CD4-positive, alpha-beta T cell treated with Interleukin-17A for 4 hours (primary cell): ENCODE results near the gene BDKRB2.

Experiments used
- DNase-seq: peaks from one replicate; pipeline ENCODE4 v3.0.0-alpha.2; 2020; ENCODE audit warnings: mixed read lengths

The BDKRB2 gene

DNA sequence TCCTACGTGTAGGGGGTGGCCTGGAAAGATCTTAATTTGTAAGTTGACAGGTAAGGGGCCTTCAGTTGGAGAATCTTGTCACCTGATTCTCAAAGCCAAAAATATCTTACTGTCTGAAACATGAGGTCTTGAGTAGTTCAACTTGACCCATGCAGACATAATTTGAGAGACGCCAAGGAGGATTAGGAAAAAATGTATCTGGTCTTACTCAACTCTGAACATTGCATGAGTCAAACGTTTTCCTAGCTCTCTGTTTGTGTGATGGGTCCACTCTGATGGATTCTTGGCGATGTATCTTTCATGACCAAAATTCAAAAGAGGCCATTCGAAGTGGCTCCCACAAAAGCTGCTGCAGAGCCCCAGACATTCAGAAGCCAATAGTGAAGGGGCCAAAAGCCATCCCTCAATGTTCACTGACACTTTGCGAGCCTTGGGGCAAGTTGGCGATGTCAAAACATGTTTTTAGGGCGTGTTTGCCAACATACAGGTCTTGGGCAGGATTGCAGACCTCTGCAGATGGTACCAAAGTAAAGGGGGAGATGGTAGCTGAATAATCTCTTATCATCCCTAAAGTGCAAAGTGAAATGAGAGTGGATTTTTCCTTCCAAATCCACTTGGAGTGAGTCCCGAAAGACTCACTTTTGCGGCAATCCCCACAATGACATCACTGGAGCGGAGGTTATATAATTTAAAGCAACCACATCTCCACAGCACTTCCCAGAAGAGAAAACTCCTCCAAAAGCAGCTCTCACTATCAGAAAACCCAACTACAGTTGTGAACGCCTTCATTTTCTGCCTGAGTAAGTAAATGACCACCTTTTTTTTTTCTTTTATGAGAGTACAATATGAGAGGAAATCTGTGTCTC is 51.1 kb downstream of the BDKRB2 start, which contains the start of gene BDKRB1:
BDKRB1 (plus strand) TSS at position 710 of the 866 bp plus-strand sequence. CDS start 7,473 bp downstream, outside the sequence.
- no peak for DNase-seq

DNA sequence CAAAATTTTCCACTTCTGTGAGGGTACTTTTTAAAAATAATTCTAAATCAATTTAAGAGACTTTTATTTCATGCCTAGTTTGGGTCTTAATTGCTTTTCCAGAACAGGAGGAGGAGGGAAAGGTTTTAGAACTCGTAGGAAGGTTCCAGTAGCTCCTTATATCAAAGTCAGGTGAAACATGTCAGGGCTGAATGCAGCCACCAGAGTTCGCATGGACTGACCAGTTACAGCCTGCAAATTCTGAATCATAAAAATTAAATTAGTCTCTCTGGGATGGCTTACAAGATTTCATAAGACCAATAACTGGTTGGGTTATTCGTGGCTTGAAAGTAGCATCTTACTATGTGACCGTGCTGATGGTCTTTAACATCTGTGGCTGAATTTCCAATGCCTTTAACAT is 51.8 kb downstream of the BDKRB2 start:
- DNase-seq, result no peak

DNA sequence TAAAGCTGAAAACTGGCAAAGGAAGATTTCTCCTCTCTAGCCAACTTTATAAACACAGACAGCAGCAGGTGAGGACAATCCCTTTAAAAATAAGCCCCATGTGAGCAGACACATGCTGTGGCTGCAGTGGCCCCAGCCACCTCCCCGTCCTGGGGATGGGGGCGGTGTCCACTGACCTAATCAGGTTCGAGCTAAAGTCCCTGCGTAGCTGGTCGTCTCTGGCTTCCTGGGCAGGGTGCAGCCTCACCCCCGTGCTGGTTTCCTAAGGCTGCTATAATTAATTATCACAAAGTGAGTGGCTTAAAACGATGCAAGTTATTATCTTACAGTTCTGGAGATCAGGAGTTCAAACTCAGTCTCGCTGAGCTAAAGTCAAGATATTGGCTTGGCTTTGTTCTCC is 52.4 kb downstream of the BDKRB2 start:
- no peak for DNase-seq

DNA sequence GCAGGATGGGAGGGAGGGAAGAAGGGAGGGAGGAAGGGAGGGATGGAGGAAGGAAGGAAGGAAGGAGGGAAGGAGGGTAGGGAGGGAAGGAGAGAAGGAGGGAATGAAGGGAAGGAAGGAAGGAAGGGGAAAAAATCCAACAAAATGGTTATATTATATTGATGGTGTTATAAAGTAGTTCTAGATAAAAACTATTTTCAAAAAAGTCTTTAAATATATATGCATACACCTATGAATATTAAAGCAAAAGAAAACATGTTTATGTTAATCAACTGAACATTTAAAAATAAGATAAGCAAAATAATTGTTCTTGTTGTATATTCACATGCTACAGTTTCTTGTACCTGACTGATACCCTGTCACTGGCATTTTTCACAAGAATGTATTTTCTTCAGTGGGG is 53.3 kb downstream of the BDKRB2 start:
- DNase-seq, result no peak

DNA sequence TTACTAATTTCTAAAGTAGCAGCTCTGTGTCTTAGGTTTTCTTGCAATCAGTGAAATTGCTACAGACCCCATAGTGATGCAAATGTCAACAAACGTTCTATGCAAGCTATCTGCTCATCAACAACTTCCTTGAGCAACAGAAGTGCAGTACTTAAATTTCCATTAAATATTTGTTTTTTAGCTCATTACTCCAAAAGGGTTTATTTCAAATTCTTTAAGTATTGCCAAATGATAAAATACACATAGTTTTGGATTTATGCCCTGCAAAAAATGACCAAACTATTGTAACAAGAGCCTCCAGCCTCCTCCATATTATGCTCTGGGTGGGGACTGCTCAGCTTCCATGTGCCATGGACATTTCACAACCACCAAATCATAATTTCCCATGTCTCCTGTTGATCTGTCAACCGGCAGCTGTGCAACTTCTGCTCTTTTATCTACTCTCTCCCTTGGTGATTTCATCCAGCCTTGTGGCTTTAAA is 55.7 kb downstream of the BDKRB2 start:
- DNase-seq, result no peak

DNA sequence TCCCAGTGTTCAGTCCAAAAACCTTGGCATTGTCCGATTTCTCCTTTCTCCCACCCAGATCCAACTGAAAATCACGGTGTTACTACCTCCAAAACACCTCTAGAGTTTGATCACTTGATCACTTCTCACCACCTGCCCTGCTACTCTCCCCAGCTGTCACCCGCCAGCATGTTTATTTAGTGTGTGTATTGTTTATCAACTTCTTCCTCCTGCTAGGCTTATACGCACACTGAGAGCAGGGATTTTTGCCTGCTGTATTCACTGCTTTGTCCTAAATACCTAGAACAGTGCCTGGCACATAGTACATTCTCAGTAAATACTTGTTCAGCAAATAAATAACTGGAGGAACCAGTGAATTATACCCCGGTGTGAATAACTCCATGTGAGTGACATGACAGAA is 56.4 kb downstream of the BDKRB2 start:
- no peak for DNase-seq

DNA sequence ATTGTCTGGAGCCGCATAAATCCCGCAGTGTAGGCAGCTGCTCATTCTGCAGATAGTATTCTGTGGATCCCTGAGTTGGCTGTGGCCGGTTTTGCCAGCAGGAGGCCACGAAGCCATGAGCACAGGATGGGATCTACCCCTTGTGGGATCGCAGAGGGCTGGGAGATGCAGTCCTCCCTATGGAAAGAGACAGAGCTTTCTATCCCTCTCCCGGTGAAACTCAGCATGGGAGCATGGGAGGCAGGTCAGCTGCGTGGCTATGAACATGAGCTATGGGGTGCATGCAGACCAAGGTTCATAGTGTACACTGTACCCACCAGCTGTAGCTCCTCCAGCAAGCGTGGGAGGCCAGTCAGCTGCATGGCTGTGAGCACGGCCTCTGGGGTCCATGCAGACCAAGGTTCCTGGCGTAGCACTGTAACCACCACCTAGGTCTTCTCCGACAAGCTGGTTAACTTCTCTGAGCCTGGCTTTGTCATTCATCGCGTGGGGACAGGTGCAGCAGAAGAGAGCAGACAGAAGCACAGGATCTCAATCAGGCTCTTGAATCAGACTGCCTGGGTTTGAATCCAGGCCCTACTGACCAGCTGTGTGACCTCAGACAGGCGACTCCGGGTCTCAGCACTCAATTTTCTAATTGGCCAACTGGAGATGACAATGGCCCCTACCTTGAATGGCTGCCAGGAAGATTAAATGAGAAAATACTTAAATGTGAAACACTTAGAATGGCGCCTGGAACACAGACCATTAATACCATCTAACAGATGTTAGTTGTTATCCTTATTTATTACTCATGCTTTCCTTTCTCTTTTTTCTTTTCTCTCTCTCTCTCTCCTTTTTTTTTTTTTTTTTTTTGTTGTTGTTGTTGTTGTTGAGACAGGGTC is 57.4 kb downstream of the BDKRB2 start:
- DNase-seq, result no peak

DNA sequence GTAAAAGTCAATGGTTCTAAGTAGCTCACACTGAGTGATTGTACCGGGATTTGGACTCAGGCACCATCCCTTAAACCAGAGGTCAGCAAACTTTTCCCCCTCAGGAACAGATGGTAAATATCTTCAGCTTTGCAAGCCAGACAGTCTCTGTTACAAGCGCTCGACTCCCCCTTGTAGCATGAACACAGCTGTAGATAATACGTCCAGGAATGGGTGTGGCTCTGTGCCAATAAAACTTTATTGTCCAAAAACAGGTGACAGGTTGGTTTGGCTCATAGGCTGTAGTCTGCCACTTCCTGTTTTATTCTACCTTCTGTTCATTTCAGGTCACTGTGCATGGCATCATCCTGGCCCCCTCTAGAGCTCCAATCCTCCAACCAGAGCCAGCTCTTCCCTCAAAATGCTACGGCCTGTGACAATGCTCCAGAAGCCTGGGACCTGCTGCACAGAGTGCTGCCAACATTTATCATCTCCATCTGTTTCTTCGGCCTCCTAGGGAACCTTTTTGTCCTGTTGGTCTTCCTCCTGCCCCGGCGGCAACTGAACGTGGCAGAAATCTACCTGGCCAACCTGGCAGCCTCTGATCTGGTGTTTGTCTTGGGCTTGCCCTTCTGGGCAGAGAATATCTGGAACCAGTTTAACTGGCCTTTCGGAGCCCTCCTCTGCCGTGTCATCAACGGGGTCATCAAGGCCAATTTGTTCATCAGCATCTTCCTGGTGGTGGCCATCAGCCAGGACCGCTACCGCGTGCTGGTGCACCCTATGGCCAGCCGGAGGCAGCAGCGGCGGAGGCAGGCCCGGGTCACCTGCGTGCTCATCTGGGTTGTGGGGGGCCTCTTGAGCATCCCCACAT is 58.9 kb downstream of the BDKRB2 start:
- DNase-seq, result no peak

DNA sequence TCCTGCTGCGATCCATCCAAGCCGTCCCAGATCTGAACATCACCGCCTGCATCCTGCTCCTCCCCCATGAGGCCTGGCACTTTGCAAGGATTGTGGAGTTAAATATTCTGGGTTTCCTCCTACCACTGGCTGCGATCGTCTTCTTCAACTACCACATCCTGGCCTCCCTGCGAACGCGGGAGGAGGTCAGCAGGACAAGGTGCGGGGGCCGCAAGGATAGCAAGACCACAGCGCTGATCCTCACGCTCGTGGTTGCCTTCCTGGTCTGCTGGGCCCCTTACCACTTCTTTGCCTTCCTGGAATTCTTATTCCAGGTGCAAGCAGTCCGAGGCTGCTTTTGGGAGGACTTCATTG is 59.5 kb downstream of the BDKRB2 start:
- no peak for DNase-seq

DNA sequence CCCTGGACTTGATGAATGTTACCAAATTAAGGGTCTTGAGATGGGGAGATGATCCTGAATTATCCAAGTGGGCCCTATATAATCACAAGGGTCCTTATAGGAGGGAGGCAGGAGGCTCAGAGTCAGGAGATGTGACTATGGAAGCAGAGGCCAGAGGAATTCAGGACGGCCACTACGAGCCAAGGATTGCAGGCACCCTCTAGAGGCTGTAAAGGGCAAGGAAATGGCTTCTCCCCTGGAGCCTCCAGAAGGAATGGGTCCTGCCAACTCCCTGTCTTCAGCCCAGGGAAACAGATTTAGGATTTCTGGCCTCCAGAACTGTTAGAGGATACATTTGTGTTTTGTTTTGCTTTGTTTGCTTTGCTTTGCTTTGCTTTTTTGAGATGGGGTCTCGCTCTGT is 60.2 kb downstream of the BDKRB2 start:
- DNase-seq, result no peak

DNA sequence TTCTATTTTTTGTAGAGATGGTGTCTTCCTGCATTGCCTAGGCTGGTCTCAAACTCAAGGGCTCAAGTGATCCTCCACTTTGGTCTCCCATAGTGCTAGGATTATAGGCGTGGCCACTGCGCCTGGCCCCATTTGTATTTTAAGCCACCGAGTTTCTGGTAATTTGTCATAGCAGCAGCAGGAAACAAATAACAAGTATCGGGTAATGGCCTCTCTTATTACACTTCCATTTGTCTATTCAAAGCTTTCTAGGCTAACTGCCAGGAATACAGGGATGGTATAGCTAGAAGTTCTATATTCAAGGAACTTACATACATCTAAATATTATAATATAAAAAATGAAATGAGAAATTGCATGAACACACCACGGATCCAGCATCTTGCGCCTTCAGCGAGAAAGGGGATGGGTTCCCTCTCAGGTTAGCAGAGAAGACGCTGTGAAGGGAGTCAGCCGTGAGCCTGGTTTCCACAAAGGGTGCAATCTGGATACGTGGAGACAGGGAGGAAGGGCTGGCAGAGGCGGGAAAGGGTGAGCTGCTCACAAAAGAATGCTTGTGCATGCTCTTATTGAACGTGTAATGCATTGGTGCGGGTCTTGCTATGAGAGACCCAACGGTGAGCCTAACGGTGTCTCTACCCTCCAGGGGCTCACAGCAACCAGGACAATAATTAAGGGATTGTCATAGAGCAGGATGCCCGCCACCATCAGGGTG is 60.9 kb downstream of the BDKRB2 start:
- DNase-seq, result no peak

DNA sequence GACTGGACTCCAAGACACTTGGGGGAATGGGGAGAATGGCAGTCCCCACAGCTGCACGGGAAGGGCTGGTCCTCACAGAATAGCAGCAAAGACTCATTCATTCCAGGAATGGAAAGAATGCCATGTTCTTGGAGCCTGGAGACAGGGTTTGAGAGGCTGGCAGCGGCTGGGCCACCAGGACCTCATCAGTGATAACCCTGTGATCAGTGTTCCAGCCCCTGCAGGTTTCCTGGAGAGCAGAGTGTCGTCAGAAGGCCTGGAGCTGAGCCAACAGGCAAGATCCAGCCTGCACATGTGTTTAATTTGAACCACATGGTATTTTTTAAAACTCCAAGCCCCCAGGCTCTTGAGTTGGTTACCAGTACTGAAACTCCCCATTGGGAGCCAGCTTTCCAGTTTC is 62.7 kb downstream of the BDKRB2 start:
- no peak for DNase-seq

DNA sequence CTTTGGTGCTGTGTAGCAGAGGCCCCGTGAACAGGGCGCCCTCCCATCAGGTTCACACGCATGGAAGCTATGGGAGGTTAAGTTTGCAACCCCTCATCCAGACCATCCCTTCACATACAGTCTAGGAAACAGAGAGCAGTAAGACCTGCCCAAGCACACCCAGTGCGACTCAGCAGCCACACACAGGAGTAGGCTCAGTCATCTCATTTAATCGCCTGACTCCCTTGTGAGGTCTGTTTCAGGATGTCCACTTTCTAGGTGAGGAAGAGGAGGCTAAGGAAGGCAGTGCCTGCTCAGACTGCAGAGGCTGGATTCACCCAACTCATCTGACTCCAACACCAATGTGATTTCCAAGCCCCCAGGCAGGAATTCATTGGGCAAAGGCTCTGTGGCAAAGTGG is 63.3 kb downstream of the BDKRB2 start:
- DNase-seq, result no peak

DNA sequence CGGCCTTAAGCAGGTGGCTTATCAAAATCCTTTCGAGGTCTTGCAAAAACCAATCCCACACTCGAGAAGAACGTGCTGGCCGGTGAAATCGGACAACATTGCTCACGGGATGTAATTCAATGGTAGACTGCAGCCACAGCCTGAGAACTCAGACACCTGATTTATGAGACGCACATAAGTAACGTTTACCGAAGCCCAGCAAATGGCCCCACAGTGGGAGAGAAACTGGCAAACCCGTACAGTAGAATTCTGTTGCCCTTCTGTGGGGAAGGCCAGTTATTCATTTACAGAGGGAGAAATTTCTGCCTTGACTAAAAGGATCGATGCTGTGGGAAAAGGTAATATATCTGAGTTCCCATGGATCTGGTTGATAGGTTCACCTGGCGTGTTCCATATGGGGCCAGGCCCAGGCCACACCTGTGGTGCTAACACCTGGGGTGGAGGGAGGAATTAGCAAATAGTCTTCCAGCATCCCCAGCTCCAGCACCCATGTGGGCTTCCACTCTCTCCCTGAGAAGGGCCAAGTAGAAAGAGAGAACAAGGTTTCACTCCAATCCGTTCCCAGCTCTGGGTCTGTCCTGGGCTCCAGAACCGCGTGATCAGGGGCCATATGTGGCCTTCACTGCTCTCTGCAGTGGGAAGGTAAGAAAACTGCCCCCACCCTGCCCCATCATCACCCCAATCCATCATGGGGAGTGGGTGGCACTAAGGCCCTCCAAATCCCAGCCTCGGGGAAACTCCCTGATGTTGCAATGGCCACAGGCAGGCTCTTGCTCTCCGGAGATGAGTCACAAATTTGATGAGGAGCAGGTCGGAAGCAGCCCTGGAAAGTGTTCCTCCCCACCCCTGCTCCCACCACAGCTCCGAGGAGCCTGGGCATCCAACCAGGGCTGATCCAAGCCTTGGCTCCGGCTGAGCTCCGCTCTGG is 64.1 kb downstream of the BDKRB2 start:
- no peak for DNase-seq

DNA sequence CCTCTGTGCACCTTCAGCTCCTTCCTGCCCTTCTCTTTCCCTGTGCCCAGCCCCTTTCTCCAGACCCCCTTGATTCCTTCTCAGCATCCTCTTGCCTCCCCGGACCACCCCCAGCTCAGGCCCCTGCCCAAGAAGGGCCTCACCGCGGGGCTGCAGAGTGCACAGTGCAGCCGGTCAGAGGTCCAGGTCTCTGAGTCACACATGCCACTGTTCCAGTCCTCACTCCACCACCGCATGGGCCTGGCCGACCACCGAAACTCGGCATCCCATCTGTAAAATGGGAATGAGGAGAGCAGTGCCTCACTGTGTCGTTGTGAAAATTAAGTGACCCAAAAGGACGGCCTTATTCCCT is 64.7 kb downstream of the BDKRB2 start:
- no peak for DNase-seq

DNA sequence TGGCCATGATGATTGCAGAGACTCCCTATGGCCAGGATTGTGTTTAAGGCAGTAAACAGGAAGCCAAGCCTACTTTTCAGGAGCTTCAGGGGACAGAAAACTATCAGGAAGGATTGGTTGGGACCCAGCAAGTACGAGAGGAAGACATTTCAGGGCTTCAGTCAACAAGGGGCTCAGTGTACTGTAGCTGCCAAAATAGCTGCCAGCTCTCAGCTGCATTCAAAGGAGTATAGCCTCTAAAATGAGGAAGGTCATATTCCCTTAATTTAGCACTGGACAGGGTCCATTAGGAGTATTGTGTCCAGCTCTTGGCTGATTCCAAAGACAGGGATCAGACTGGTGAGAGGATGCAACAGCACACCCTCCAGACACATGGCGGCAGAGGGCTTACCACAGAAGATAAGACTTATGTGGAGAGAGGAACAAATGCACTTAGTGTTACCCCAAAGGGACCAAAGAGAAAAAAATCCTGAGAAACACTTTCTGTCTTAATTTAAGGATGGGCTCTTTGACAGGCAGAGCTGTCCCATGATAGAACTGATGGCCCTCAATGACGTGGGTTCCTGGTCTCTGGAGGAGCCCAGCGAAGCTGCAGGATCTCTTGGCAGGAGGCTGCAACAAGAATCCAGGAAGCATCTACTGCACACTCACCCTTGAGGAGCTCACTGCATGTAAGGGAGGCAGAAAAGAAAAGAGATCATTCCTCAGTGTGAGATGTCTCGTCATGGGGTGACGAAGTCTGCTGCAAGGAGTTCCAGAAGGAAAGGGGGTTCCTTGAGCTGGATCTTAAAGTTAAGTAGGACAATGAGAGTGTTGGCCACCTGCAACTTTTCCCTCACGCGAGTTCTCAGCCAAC is 66.2 kb downstream of the BDKRB2 start:
- DNase-seq, result no peak

DNA sequence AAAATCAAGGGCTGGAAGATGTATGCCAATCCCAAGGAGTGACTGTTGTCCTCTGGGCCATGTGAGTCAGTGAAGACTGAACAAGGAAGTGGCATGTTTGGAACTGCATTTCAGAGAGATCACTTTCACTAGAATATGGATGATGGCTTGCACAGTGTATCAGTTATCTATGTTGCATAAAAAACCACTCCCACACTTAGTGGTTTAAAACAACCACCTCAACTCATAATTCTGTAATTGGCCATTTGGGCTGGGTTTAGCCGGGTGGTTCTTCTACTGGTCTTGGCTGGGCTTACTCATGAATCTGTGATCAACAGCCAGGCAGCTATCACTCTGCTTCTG is 66.8 kb downstream of the BDKRB2 start:
- DNase-seq, result no peak

DNA sequence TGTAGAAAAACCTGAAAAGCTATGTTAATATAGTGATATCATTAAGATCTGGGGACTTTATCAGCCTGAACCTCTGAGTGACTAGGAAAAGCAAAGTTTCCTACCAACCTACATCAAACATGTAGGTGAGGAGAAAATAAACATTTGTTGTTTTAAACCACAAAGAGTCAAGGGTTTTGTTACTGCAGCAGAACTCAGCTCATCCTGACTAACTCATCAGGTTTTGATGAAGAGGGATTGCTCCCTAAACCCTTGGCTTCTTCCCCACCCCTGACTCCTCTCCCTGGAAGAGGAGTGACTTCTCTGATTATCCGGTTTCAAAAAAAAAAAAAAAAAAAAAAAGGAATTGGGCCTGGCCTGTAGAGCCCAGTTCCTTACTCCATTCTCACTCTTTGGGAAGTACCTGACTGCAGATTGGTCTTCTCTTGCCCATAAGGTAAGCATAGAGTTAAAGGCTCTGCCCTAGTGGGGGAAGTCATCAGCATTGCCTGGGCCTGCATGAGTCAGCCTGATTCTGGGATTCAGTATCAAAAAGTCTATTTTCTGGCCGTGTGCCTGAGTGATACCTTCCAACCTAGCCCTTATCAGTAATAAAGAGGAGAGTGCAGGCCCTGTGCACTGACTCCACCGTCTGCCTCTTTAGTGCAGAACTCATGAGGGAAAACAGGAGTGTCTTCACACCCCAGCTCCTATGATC is 68.3 kb downstream of the BDKRB2 start:
- DNase-seq, result no peak

DNA sequence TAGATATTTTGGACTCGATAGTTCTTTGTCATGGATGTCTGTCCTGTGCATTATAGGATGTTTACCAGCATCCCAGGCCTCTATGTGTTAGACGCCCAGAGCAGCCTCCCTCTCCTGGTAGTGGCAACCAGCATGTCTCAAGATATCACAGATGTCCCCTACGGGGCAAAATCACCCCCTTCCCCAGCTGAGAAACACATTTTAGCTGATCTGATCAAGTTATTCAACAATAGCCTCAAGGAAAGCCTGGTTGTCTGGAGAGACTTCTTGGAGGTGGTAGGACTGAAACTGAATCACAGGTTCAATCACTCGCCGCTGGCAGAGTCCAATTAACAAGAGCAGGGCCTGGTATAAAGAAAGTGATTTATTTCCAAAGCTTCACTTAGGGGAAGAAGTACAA is 69.0 kb downstream of the BDKRB2 start:
- DNase-seq, result no peak

DNA sequence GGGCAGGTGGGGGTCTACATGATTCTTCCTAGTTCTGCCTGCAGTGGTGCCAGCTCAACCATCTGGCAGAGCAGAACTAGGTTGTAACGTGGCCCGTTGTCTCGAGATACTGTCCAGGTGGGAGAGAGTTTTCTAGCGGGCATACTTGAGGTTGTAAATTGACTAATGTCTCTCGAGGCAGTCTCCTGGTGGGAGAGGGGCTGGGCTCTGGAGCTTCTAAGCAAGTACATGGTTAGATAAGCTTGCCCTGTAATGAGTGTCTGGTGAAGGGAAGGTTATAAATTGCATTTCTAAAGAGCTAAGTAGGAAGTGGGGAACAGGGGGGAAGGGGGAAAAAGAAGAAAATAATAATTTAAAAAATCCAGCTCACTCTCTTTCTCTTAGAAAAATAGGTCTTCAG is 69.5 kb downstream of the BDKRB2 start:
- DNase-seq, result no peak
